GM12872 (cell line): ENCODE results near the gene ATG3.

Experiments used
- TF ChIP-seq, protein P1 (sequence below): IDR thresholded peaks from 3 replicates; pipeline ENCODE4 v1.5.1; 2011; ENCODE audit warnings: low read depth, mild to moderate bottlenecking, low read length, moderate library complexity; ENCODE audit not compliant: insufficient read depth

Gene ATG3

DNA sequence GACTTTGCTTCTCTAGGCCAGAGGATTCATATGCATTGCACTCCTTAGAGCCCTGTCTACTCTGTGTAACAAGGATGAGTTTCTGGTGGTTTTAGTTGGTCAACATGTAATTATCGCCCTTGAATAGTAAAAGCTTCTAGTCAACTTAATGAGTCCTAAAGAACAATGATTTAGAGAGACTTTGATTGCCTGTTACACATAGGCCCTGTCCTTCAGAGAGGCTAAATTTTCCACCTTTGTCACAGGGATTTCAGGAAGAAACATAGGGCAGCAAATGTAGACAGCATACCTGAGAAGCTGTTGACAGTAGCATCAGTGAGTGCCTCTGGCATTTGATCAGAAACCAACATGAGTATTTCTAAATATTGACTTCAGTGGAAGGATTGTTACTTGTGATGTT lies 69.6 kb downstream of the ATG3 start:
- TF ChIP-seq, protein P1, sequence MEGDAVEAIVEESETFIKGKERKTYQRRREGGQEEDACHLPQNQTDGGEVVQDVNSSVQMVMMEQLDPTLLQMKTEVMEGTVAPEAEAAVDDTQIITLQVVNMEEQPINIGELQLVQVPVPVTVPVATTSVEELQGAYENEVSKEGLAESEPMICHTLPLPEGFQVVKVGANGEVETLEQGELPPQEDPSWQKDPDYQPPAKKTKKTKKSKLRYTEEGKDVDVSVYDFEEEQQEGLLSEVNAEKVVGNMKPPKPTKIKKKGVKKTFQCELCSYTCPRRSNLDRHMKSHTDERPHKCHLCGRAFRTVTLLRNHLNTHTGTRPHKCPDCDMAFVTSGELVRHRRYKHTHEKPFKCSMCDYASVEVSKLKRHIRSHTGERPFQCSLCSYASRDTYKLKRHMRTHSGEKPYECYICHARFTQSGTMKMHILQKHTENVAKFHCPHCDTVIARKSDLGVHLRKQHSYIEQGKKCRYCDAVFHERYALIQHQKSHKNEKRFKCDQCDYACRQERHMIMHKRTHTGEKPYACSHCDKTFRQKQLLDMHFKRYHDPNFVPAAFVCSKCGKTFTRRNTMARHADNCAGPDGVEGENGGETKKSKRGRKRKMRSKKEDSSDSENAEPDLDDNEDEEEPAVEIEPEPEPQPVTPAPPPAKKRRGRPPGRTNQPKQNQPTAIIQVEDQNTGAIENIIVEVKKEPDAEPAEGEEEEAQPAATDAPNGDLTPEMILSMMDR: no peak

DNA sequence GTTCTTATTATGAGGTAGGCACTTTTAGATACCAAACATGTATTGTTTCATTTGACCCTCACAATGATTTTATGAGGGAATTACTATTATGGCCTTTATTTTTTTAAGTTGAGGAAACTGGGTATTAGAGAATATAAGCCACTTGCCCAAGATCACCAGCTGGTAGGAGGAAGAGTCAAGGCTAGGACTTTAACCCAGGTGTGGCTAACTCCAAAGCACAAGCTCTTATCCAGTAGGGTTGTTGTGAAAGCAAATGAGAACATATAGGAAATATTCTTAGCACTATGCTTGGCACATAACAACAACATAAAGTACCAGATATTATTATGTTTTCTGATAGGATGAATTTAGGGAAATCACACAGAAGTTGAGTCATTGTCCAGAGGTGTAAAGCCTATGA lies 70.4 kb downstream of the ATG3 start:
- TF ChIP-seq, protein P1: no peak

DNA sequence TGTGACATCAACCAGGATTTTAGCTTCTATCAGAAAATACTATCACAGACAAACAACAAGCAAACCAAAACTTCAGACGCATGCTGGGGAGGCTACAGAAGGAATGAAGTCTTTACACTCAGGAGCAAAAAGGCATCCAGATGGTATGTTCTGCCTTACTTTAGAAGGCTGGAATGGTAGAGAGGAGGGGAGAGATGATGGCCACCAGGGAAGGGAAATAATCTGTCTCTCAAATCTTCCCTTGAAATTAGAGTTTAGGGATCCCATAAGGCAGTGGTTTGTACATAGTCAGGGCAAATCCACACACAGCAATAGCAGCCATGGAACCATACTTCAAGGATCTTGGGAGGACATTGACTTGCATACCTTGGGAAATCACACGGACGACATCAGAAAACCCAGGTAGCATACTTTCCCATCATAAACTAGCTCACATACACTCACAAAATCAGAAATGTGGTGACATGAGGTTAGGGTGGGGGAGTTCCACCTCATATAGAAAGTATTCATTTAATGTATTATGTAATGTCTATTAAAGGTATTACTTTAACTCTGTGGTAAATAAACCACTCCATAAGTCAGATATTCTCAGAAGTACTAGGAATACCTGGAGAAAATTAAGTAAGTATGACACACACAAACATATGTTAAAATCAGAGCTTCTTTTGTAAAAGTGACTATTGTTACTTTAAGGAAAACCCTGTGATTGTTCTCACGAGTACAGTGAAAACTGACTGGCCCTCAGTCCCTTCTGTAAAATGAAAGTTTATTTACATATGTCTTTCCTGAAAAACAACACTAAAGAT lies 71.9 kb downstream of the ATG3 start:
- TF ChIP-seq, protein P1: no peak

DNA sequence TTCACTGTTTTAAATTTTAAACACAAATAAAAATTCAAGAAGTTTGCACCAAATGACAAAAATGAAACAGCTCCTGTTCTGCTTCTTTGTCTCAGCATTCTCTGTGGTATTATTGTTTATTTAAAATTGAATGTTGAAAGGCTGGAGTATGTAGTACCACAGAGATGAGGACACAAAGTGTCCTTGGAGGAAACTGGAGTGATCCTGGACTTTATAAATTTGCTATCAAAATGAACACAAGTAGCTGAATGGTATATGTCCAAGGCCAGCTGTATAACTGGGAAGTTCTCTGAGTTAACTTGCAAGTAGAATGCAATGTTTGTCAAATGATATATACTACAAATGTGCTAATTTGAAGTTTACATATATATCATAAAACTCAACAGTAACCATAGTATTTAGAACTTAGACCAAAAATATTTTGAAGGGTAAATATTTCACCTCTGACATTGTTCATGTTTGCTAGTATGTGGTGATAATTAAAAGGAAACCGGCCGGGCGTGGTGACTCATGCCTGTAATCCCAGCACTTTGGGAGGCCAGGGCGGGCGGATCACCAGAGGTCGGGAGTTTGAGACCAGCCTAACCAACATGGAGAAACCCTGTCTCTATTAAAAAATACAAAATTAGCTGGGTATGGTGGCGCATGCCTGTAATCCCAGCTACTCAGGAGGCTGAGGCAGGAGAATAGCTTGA lies 74.8 kb downstream of the ATG3 start:
- TF ChIP-seq, protein P1: no peak

DNA sequence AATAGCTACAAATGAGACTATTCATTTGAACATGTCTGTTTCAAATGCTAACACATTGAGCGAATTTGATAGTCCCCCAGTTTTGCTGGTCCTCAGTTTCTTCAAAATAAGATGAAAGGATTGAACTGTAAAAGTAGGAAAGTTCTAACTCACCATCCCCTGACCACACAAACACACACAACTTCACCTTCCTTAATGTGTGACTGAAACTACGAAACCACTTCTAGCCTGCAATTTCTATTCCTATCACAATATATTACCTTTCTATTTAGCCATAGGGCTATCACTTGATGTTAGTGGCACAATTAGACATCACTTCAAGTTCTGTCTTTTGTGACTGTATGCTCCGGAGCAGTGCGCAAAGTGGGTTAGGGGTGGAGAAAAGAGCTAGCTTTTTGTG lies 77.4 kb downstream of the ATG3 start:
- TF ChIP-seq, protein P1: no peak

DNA sequence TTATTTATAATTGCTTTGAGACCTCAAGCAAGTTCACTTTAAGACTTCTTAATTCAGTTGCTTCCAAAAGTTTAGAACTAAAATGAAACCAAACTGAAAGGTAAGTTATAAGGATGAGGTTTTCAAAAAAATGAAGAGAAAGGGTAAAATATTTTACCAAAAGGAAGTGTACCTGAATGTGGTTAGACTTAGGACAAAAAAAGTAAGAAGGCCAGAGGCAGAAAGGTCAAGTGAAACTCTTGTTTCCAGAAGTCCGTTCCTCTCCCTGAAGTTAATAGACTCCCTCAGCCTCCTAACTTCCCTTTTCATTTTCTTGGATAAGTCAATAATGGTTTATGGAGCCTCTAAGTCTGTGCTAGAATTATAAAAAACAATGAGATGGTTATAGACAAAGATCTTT lies 79.1 kb downstream of the ATG3 start:
- TF ChIP-seq, protein P1: no peak
